Spleen (tissue), 11 donors: ENCODE measurements around the gene ETNK1. TPM values are rescaled to one million over a fixed set of nuclear protein-coding genes. Genes with fewer than 3 reads are reported as not detected.
"Not testable (repeated sequence)": the region's sequence is repeated elsewhere in the genome, so short reads cannot be mapped to it uniquely, and the experiment has no call there.

Experiments
- DNase-seq: peaks from one replicate; pipeline ENCODE4 v3.0.0-alpha.2; 2020
- H3K27ac ChIP-seq, 8 donors: fragments of 200-600 bp; sonication (generic) in 7 of 8; 1 replicate in 4 of 8; 2 replicates in 4 of 8; pipeline versions ENCODE4 v1.5.0 to v1.8.0; 2016 to 2021; ENCODE audit warnings: inconsistent platforms in 4 of 8, mild to moderate bottlenecking in 4 of 8, moderate library complexity in 1 of 8
- H3K27me3 ChIP-seq, 7 donors: fragments of 200-600 bp; sonication (generic) in 6 of 7; replicated peaks in 1 of 7; 1 replicate in 4 of 7; 2 replicates in 3 of 7; pipeline versions ENCODE4 v1.5.0 to v1.8.0; 2016 to 2021; ENCODE audit warnings: inconsistent platforms in 3 of 7, mild to moderate bottlenecking in 1 of 7
- H3K36me3 ChIP-seq, 6 donors: fragments of 200-600 bp; sonication (generic) in 5 of 6; 1 replicate in 4 of 6; 2 replicates in 2 of 6; pipeline versions ENCODE4 v1.5.0 to v1.8.0; 2016 to 2021; ENCODE audit warnings: inconsistent platforms in 2 of 6
- H3K4me1 ChIP-seq, 6 donors: fragments of 200-600 bp; sonication (generic) in 5 of 6; 1 replicate in 3 of 6; 2 replicates in 3 of 6; pipeline versions ENCODE4 v1.5.0 to v1.8.0; 2016 to 2021; ENCODE audit warnings: inconsistent platforms in 3 of 6
- H3K4me3 ChIP-seq, 8 donors: fragments of 200-600 bp; sonication (generic) in 7 of 8; 1 replicate in 4 of 8; 2 replicates in 4 of 8; pipeline versions ENCODE4 v1.5.0 to v1.8.0; 2016 to 2021; ENCODE audit warnings: inconsistent platforms in 4 of 8, mild to moderate bottlenecking in 4 of 8, moderate library complexity in 2 of 8
- H3K9me3 ChIP-seq, 8 donors: fragments of 200-600 bp; sonication (generic) in 7 of 8; 1 replicate in 4 of 8; 2 replicates in 4 of 8; pipeline versions ENCODE4 v1.5.0 to v1.8.0; 2016 to 2021; ENCODE audit warnings: inconsistent platforms in 4 of 8
- CTCF ChIP-seq, 11 experiments: fragments of 200-600 bp in 7 of 11; fragments of 450-650 bp in 4 of 11; sonication (generic) in 4 of 11; IDR thresholded peaks in 8 of 11; conservative IDR thresholded peaks in 3 of 11; 1 replicate in 7 of 11; 2 replicates in 4 of 11; pipeline versions ENCODE4 v1.4.0 to v1.8.0; 2016 to 2021; ENCODE audit warnings: antibody characterized with exemption in 11 of 11, inconsistent platforms in 4 of 11, mild to moderate bottlenecking in 1 of 11
- POLR2A ChIP-seq, 3 donors: fragments of 450-650 bp; IDR thresholded peaks; one replicate each; pipeline ENCODE4 v1.5.1; 2017; ENCODE audit warnings: antibody characterized with exemption in 3 of 3, mild to moderate bottlenecking in 1 of 3
- POLR2AphosphoS5 ChIP-seq, 3 donors: sonication (generic); formaldehyde crosslinking; IDR thresholded peaks; one replicate each; pipeline ENCODE4 v1.5.1; 2017; ENCODE audit warnings: antibody characterized with exemption in 3 of 3
- WGBS, 5 donors: extraction: QIAGEN DNeasy Blood & Tissue Kit in 3 of 5; methylation state at CpG; one replicate each; pipeline versions ENCODE4 v1.1.5 to v1.1.7; 2013 to 2018; 5-methylcytosine and 5-hydroxymethylcytosine counted together
- intact Hi-C: fragments of 100-400 bp; cut with DNase I; formaldehyde crosslinking; loops from one replicate; pipeline ENCODE4 v1.15.0; 2023; ENCODE audit warnings: low total_unique reads
- polyA plus RNA-seq, 3 donors: library from polyadenylated mRNA; stranded (reverse); fragments of 200-250 nt; gene quantifications; one replicate each; pipeline ENCODE4 v1.2.1, GENCODE V29; 2013
- total RNA-seq, 7 donors: library from RNA; depleted of rRNA in 3 of 7; stranded (reverse); fragments of >200 nt in 3 of 7; fragmentation: NEBNext Ultra II Directional in 4 of 7; extraction: Animal tissue kit (Norgen Biotek cat#: 25700) in 4 of 7; gene quantifications; one replicate each; pipeline versions ENCODE4 v1.1.0 to v1.2.1, GENCODE V29; 2016 to 2021
- donor health status: healthy with polysubstance abuse.
- donor health status: DM: no; HTN: no; CAD: no; lungs with moderate emphysema.
- donor health status: DM: no; HTN: no; CAD: no.
- donor health status: Bipolar disorder and iron deficiency.
- donor health status: healthy.
- donor health status: DM: no; HTN: no; CAD: no.
- donor health status: DM: yes; HTN: yes; CAD: no.

ETNK1 gene
- total and polyA plus RNA-seq, 10 donors: 23.4 to 96.7 (median 66.8) TPM

GRCh38 chr12:22691319-22691718, 66.3 kb downstream of the ETNK1 start:
- Histone ChIP-seq H3K27ac (no peak overlapping the region), H3K36me3 (peaks cover 0 to under 1% (median 0%) of the 10 kb centered on the region in 6 donors), H3K4me3 (no peak overlapping the region), H3K27me3 (no peaks in the 10 kb centered on the region), H3K4me1 (peaks cover 0 to 34% (median 17%) of the 10 kb centered on the region in 6 donors), H3K9me3 (peaks cover 0 to 20% (median 13%) of the 10 kb centered on the region in 8 donors)
- intact Hi-C loops: no loop called here
- TF ChIP-seq POLR2A (IDR thresholded peaks at IDR 0.05): no peak
- no peak for TF ChIP-seq POLR2AphosphoS5 (IDR thresholded peaks at IDR 0.05)
- no peak for TF ChIP-seq CTCF (IDR thresholded peaks at IDR 0.05 in 8 of 11, conservative IDR thresholded peaks at IDR 0.05 in 3 of 11)
- WGBS, 5 donors: 76 to 94% (median 82%) methylated on average over 2 of the region's 2 CpGs
- no peak for DNase-seq

DNA sequence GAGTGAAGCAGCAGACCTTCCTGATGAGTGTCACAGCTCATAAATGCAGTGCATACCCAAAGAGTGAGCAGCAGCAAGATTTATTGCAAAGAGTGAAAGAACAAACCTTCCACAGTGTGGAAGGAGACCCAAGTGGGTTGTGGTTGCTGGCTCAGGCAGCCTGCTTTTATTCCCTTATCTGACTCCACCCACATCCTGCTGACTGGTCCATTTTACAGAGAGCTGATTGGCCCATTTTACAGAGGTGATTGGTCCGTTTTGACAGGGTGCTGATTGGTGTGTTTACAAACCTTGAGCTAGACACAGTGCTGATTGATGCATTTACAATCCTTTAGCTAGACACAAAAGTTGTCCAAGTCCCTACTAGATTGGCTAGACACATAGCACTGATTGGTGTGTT, 67.5 kb downstream of the ETNK1 start:
- WGBS, 5 donors: 67 to 97% (median 75%) methylated on average over 1 of the region's 1 CpG
- H3K4me3 ChIP-seq, intact Hi-C loops, H3K27me3 ChIP-seq, H3K27ac ChIP-seq, H3K36me3 ChIP-seq, DNase-seq: not testable (repeated sequence)
- Histone ChIP-seq H3K4me1 (peaks cover 0 to 22% (median 10%) of the 10 kb centered on the region in 6 donors), H3K9me3 (peaks cover 0 to 20% (median 13%) of the 10 kb centered on the region in 8 donors)

GRCh38 chr12:22692964-22693555, 68.1 kb downstream of the ETNK1 start:
- 92 to 98% (median 98%) methylated on average over 13 to 38 of the region's 38 CpGs for WGBS, 5 donors

DNA sequence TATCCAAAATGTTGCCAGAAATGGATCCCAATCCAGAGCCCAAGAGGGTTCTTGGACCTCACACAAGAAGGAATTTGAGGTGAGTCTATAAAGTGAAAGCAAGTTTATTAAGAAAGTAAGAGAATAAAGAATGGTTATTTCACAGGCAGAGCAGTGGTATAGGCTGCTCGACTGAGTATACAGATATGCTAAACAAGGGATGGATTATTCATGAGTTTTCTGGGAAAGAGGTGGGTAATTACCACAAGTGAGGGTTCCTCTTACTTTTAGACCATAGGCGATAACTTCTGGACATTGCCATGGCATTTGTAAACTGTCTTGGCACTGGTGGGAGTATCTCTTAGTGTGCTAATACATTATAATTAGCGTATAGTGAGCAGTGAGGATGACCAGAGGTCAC, 73.6 kb downstream of the ETNK1 start:
- DNase-seq: no peak
- intact Hi-C loops: no loop called here
- no peak overlapping the region for H3K27ac ChIP-seq
- no peak overlapping the region for H3K4me3 ChIP-seq
- H3K36me3 ChIP-seq: no peaks in the 10 kb centered on the region
- TF ChIP-seq CTCF (IDR thresholded peaks at IDR 0.05 in 8 of 11, conservative IDR thresholded peaks at IDR 0.05 in 3 of 11) (no peak), POLR2A (IDR thresholded peaks at IDR 0.05) (no peak), POLR2AphosphoS5 (IDR thresholded peaks at IDR 0.05) (no peak)
- peaks cover 0 to 11% (median 5%) of the 10 kb centered on the region in 8 donors for H3K9me3 ChIP-seq
- H3K27me3 ChIP-seq: no peaks in the 10 kb centered on the region
- WGBS, 5 donors: 88 to 96% (median 91%) methylated on average over 3 of the region's 3 CpGs
- no peaks in the 10 kb centered on the region for H3K4me1 ChIP-seq

More at GRCh38 chr12:22692964-22693555, 68.1 kb downstream of the ETNK1 start:
- peaks cover 0 to 20% (median 13%) of the 10 kb centered on the region in 8 donors for H3K9me3 ChIP-seq
- intact Hi-C loops: no loop called here
- DNase-seq: no peak
- peaks cover 0 to 16% (median 4%) of the 10 kb centered on the region in 6 donors for H3K4me1 ChIP-seq
- TF ChIP-seq POLR2AphosphoS5 (IDR thresholded peaks at IDR 0.05): peak in 2 of 3 donors; percentile 46 to 72
- no peak for TF ChIP-seq POLR2A (IDR thresholded peaks at IDR 0.05)
- H3K27me3 ChIP-seq: no peaks in the 10 kb centered on the region
- no peaks in the 10 kb centered on the region for H3K36me3 ChIP-seq
- no peak overlapping the region for H3K4me3 ChIP-seq
- H3K27ac ChIP-seq: no peak overlapping the region

DNA sequence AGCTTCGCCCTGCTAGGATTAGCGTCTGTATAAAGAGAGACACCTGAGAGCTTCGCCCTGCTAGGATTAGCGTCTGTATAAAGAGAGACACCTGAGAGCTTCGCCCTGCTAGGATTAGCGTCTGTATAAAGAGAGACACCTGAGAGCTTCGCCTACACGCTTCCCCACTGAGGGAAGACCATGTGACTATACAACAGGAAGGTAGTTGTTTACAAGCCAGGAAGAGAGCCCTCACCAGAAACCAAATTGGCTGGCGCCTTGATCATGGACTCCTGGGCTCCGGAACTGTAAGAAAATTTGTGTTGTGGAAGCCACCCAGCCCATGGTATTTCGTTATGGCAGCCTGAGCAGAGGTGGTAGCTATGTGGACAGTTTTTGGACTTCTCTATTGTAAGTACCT, 74.7 kb downstream of the ETNK1 start:
- H3K4me1 ChIP-seq, H3K27ac ChIP-seq, H3K9me3 ChIP-seq, DNase-seq, H3K4me3 ChIP-seq, H3K36me3 ChIP-seq, intact Hi-C loops, H3K27me3 ChIP-seq: not testable (repeated sequence)
- 72 to 88% (median 81%) methylated on average over 8 to 10 of the region's 11 CpGs for WGBS, 5 donors
